Umbilical cord (tissue), 2 donors: Measurements from ENCODE around the gene PCDHGC3. TPM values are rescaled to one million over a fixed set of nuclear protein-coding genes. Genes with fewer than 3 reads are reported as not detected.
A peak's percentile ranks its signal among the peaks of the same experiment; 100 is the strongest.

Experiments used
- DNase-seq: peaks from one replicate; pipeline ENCODE4 v3.0.0-alpha.2; 2015; ENCODE audit warnings: low spot score
- total RNA-seq: library from RNA; depleted of rRNA; stranded (reverse); fragments of >200 nt; gene quantifications from one replicate; pipeline ENCODE4 v1.2.3, GENCODE V29; 2014; ENCODE audit warnings: low replicate concordance; ENCODE audit not compliant: insufficient read depth

The PCDHGC3 gene
- total RNA-seq, 1 donor from 2014 or later, result 42.9 TPM

DNA sequence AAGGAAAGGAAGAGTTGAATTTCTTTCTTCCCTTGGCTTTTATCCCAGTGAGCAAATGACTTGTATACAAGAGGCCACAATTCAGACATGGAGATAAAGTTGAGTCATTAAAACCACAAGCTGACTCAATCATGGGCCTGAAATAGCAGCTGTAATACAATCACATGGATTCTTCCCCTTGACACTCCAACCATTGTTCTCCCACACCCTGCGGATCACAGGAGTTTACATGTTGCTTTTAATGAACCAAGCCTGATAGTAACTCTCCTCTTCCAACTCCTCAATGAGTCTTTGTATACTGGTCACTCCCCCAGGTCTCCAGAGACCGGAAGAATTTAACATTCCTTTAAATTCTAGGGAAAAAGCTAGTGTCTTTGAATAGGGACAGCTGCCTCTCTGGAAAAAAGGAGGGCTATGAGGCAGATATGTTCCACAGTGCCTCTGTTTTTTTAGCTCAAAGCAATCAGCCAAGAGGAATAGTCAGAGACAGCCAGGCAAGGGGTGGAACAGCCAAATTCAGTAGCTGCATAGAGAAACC is 45.5 kb downstream of the PCDHGC3 start:
- DNase-seq, result peak; percentile 80

- no peak for DNase-seq
Observed at GRCh38 chr5:141522301-141522700, 46.5 kb downstream of the PCDHGC3 start.

DNA sequence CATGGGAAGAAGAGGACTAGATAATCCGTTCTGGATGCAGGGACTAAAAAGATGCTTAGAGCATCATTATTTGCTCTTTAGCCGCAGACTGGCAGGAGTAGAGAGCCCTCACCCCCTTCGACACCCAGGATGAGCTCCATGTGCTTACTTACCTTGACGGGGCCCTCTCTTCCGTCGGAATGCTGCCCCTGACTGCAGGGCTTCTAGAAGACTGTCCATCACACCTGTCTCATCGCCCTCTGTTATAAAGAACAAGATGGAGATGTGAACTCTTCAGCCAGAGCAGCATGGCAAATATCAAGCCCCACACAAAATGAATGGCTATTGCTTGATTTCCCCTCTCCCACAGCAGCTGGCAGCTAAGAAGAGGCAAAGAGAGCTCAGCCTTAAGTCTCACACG is 48.2 kb downstream of the PCDHGC3 start:
- DNase-seq, result no peak

GRCh38 chr5:141524604-141525597 is 49.1 kb downstream of the PCDHGC3 start:
- peak; percentile 98 for DNase-seq

- no peak for DNase-seq
Observed at GRCh38 chr5:141525653-141526052, 49.9 kb downstream of the PCDHGC3 start.

DNA sequence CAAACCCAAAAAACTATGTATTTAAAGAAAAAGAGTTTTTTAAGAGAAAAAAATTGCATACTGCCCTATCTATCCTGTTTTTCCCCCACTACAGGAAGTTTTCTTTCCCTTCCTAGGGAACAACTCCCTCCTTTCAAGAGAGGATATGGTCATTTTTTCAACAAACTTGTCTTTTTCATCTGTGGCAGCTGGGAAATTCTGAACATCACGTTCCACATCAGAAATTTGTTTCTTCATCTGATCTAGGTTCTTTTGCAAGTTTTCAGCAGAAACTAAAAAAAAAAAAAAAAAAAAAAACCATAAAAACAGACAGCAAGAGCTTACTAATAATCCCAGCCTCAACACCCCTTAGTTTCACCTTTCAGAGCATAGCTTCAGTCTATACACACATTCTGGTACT is 51.7 kb downstream of the PCDHGC3 start:
- DNase-seq, result no peak

Other genes with a start within 250 kb of the PCDHGC3 start
- gene PCDHB15, start 230.6 kb upstream of the PCDHGC3 start, total RNA-seq, result 3.4 TPM
- gene SLC25A2, start 171.9 kb upstream of the PCDHGC3 start, total RNA-seq, result 1.9 TPM
- gene TAF7, start 155.2 kb upstream of the PCDHGC3 start, total RNA-seq, result 58.7 TPM
- 0.96 TPM for gene PCDHGA1, start 145.5 kb upstream of the PCDHGC3 start, total RNA-seq
- 4.6 TPM for gene PCDHGA2, start 137.2 kb upstream of the PCDHGC3 start, total RNA-seq
- 2.2 TPM for gene PCDHGA3, start 132.1 kb upstream of the PCDHGC3 start, total RNA-seq
- 1.7 TPM for gene PCDHGB1, start 125.9 kb upstream of the PCDHGC3 start, total RNA-seq
- gene PCDHGA4, start 120.9 kb upstream of the PCDHGC3 start, total RNA-seq, result 6.0 TPM
- 4.6 TPM for gene PCDHGB2, start 116.0 kb upstream of the PCDHGC3 start, total RNA-seq
- 1.9 TPM for gene PCDHGA5, start 111.8 kb upstream of the PCDHGC3 start, total RNA-seq
- 11.8 TPM for gene PCDHGB3, start 105.7 kb upstream of the PCDHGC3 start, total RNA-seq
- 7.2 TPM for gene PCDHGA6, start 102.1 kb upstream of the PCDHGC3 start, total RNA-seq
- gene PCDHGA7, start 93.2 kb upstream of the PCDHGC3 start, total RNA-seq, result 7.0 TPM
- 18.3 TPM for gene PCDHGB4, start 88.3 kb upstream of the PCDHGC3 start, total RNA-seq
- gene PCDHGA8, start 83.3 kb upstream of the PCDHGC3 start, total RNA-seq, result 3.9 TPM
- gene PCDHGB5, start 78.0 kb upstream of the PCDHGC3 start, total RNA-seq, result 15.4 TPM
- gene PCDHGA9, start 73.2 kb upstream of the PCDHGC3 start, total RNA-seq, result 11.1 TPM
- gene PCDHGB6, start 67.9 kb upstream of the PCDHGC3 start, total RNA-seq, result 9.1 TPM
- 10.8 TPM for gene PCDHGA10, start 63.0 kb upstream of the PCDHGC3 start, total RNA-seq
- gene PCDHGB7, start 58.3 kb upstream of the PCDHGC3 start, total RNA-seq, result 13.2 TPM
- 7.9 TPM for gene PCDHGA11, start 54.9 kb upstream of the PCDHGC3 start, total RNA-seq
- gene PCDHGA12, start 45.5 kb upstream of the PCDHGC3 start, total RNA-seq, result 14.4 TPM
- gene PCDHGC4, start 9.1 kb downstream of the PCDHGC3 start, total RNA-seq, result 4.8 TPM
- 8.2 TPM for gene PCDHGC5, start 13.1 kb downstream of the PCDHGC3 start, total RNA-seq
- gene DIAPH1, start 143.0 kb downstream of the PCDHGC3 start, total RNA-seq, result 16.9 TPM
- gene HDAC3, start 160.9 kb downstream of the PCDHGC3 start, total RNA-seq, result 59.9 TPM
- 0.96 TPM for gene RELL2, start 161.0 kb downstream of the PCDHGC3 start, total RNA-seq
- gene FCHSD1, start 175.5 kb downstream of the PCDHGC3 start, total RNA-seq, result 15.4 TPM
- 5.3 TPM for gene ARAP3, start 206.3 kb downstream of the PCDHGC3 start, total RNA-seq